HEK293 (cell line): Measurements from ENCODE around the gene RGSL1.

Source experiments
- CTCF ChIA-PET: fragments of 350-600 bp; formaldehyde crosslinking; extraction: SDS; loops from one replicate; lab custom pipeline; 2021; ENCODE audit warnings: antibody characterized with exemption; lab: Yijun Ruan, JAX
- POLR2A ChIA-PET: fragments of 300-600 bp; formaldehyde crosslinking; extraction: SDS; loops from one replicate; lab custom pipeline; 2020; ENCODE audit warnings: antibody characterized with exemption, inconsistent platforms; lab: Yijun Ruan, JAX
- H3K27ac ChIP-seq: fragments of 200-500 bp; sonication (Bioruptor generic); 2 replicates; pipeline ENCODE4 v1.5.1; 2014; ENCODE audit warnings: low read depth, low read length, control low read depth, inconsistent platforms; ENCODE audit errors: extremely low read depth
- H3K36me3 ChIP-seq, 2 experiments: fragments of 200-500 bp in 1 of 2; sonication (Bioruptor generic) in 1 of 2; 1 replicate in 1 of 2; 2 replicates in 1 of 2; pipeline ENCODE4 v1.5.1; 2014 to 2017; ENCODE audit warnings: inconsistent platforms in 2 of 2, low read length in 2 of 2; ENCODE audit not compliant: control insufficient read depth in 2 of 2, insufficient read depth in 1 of 2
- H3K4me1 ChIP-seq: fragments of 200-500 bp; sonication (Bioruptor generic); 2 replicates; pipeline ENCODE4 v1.5.1; 2014; ENCODE audit warnings: mild to moderate bottlenecking, low read length, inconsistent platforms; ENCODE audit not compliant: control insufficient read depth, insufficient read depth
- H3K4me3 ChIP-seq: 2 replicates; pipeline ENCODE4 v1.5.1; 2011; ENCODE audit warnings: low read depth, mild to moderate bottlenecking, control low read depth, low read length, moderate library complexity
- H3K9me3 ChIP-seq: fragments of 200-500 bp; sonication (Bioruptor generic); 2 replicates; pipeline ENCODE4 v1.5.1; 2014; ENCODE audit warnings: low read depth, low read length, inconsistent platforms; ENCODE audit not compliant: control insufficient read depth, insufficient read depth
- GLI4 ChIP-seq: fragments of 450-650 bp; formaldehyde crosslinking; IDR thresholded peaks from 2 replicates; pipeline ENCODE4 v1.5.1; 2016; ENCODE audit warnings: missing biosample characterization, missing genetic modification characterization
- ZBTB7A ChIP-seq: fragments of 450-650 bp; formaldehyde crosslinking; IDR thresholded peaks from 2 replicates; pipeline ENCODE4 v1.5.1; 2016; ENCODE audit warnings: low read depth, missing biosample characterization, missing genetic modification characterization
- ZFP37 ChIP-seq: fragments of 450-650 bp; formaldehyde crosslinking; IDR thresholded peaks from 2 replicates; pipeline ENCODE4 v1.5.1; 2016; ENCODE audit warnings: missing biosample characterization, missing genetic modification characterization
- ZNF266 ChIP-seq: fragments of 450-650 bp; formaldehyde crosslinking; IDR thresholded peaks from 2 replicates; pipeline ENCODE4 v1.5.1; 2016; ENCODE audit warnings: missing biosample characterization, missing genetic modification characterization, low read depth
- ZNF354C ChIP-seq: fragments of 450-650 bp; formaldehyde crosslinking; IDR thresholded peaks from 2 replicates; pipeline ENCODE4 v1.5.1; 2016; ENCODE audit warnings: missing biosample characterization, missing genetic modification characterization, low read depth, borderline replicate concordance
- ZNF37A ChIP-seq: fragments of 450-650 bp; IDR thresholded peaks from 2 replicates; pipeline ENCODE4 v1.5.1; 2018; ENCODE audit warnings: missing biosample characterization, missing genetic modification characterization
- ZNF426 ChIP-seq: fragments of 450-650 bp; formaldehyde crosslinking; IDR thresholded peaks from 2 replicates; pipeline ENCODE4 v1.5.1; 2017; ENCODE audit warnings: missing biosample characterization, missing genetic modification characterization, mild to moderate bottlenecking, inconsistent platforms, moderate library complexity
- ZNF561 ChIP-seq: fragments of 450-650 bp; IDR thresholded peaks from 2 replicates; pipeline ENCODE4 v1.5.1; 2018; ENCODE audit warnings: missing biosample characterization, missing genetic modification characterization, borderline replicate concordance
- ZNF571 ChIP-seq: fragments of 450-650 bp; formaldehyde crosslinking; IDR thresholded peaks from 2 replicates; pipeline ENCODE4 v1.5.0; 2017; ENCODE audit warnings: missing biosample characterization, missing genetic modification characterization
- ZNF768 ChIP-seq: fragments of 450-650 bp; formaldehyde crosslinking; IDR thresholded peaks from 2 replicates; pipeline ENCODE4 v1.5.1; 2018; ENCODE audit warnings: missing biosample characterization, mild to moderate bottlenecking, missing genetic modification characterization
- TF ChIP-seq, protein P1 (sequence below): fragments of 450-650 bp; formaldehyde crosslinking; IDR thresholded peaks from 2 replicates; pipeline ENCODE4 v1.5.1; 2016; ENCODE audit warnings: missing biosample characterization, missing genetic modification characterization
- TF ChIP-seq, protein P2 (sequence below): fragments of 450-650 bp; formaldehyde crosslinking; IDR thresholded peaks from 2 replicates; pipeline ENCODE4 v1.5.1; 2016; ENCODE audit warnings: missing biosample characterization, missing genetic modification characterization, low read depth
- TF ChIP-seq, protein P3 (sequence below): fragments of 450-650 bp; formaldehyde crosslinking; IDR thresholded peaks from 2 replicates; pipeline ENCODE4 v1.5.0; 2017; ENCODE audit warnings: missing biosample characterization, missing genetic modification characterization, borderline replicate concordance
- TF ChIP-seq, protein P4 (sequence below): fragments of 450-650 bp; formaldehyde crosslinking; conservative IDR thresholded peaks from 2 replicates; pipeline ENCODE4 v1.5.1; 2016; ENCODE audit warnings: low read depth, missing biosample characterization, missing genetic modification characterization
- TF ChIP-seq, protein P5 (sequence below): fragments of 450-650 bp; formaldehyde crosslinking; conservative IDR thresholded peaks from 2 replicates; pipeline ENCODE4 v1.5.1; 2016; ENCODE audit warnings: low read depth, missing biosample characterization, missing genetic modification characterization

RGSL1 gene

DNA sequence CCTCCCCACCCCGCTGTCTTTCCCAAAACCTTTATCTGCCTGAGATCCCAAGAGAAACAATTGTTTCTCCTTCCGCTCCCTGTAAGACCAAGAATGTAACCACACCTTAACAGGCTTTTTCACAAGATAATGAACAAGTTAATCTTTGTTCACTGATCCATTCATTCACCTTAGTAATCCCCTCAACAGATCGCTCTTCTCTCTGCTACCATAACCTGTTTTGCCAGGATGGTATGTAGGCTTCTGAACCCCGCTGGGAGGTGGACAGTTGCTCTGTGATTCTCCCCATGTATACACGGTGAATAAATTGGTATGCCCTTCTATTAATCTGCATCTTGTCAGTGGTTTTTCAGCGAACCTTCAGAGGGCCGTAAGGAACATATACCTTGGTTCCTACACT, 18.7 kb upstream of the RGSL1 start (continued):
- no peak for TF ChIP-seq ZNF571 (tag by site-specific recombination)
- TF ChIP-seq, protein P1, sequence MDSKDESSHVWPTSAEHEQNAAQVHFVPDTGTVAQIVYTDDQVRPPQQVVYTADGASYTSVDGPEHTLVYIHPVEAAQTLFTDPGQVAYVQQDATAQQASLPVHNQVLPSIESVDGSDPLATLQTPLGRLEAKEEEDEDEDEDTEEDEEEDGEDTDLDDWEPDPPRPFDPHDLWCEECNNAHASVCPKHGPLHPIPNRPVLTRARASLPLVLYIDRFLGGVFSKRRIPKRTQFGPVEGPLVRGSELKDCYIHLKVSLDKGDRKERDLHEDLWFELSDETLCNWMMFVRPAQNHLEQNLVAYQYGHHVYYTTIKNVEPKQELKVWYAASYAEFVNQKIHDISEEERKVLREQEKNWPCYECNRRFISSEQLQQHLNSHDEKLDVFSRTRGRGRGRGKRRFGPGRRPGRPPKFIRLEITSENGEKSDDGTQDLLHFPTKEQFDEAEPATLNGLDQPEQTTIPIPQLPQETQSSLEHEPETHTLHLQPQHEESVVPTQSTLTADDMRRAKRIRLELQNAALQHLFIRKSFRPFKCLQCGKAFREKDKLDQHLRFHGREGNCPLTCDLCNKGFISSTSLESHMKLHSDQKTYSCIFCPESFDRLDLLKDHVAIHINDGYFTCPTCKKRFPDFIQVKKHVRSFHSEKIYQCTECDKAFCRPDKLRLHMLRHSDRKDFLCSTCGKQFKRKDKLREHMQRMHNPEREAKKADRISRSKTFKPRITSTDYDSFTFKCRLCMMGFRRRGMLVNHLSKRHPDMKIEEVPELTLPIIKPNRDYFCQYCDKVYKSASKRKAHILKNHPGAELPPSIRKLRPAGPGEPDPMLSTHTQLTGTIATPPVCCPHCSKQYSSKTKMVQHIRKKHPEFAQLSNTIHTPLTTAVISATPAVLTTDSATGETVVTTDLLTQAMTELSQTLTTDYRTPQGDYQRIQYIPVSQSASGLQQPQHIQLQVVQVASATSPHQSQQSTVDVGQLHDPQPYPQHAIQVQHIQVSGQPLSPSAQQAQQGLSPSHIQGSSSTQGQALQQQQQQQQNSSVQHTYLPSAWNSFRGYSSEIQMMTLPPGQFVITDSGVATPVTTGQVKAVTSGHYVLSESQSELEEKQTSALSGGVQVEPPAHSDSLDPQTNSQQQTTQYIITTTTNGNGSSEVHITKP = no peak
- no peak for TF ChIP-seq ZNF426 (tag by site-specific recombination)
- TF ChIP-seq ZBTB7A = no peak
- TF ChIP-seq ZNF37A (tag by site-specific recombination) = no peak
- TF ChIP-seq, all 188 proteins: peak for 0

DNA sequence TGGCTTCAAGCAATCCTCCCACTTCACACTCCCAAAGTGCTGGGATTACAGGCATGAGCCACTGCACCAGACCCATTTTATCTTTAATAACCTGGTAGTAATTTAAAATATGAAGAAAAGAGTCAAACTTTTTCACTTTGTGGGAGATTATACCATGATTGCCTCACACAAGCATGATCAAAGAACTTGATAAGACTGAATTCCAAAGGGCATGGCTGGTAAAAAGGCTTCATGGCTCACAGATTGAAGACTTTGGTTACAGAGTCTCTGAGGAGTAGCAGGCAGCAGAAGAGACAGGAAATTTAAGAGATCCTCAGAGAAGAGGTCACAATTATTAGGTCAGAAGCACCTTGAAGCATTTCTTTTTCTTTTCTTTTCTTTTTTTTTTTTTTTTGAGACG, 16.4 kb upstream of the RGSL1 start:
- no peaks in the 10 kb centered on the region for H3K4me1 ChIP-seq
- no peak overlapping the region for H3K27ac ChIP-seq
- POLR2A ChIA-PET = no interaction called here
- CTCF ChIA-PET = no interaction called here
- H3K36me3 ChIP-seq = no peaks in the 10 kb centered on the region
- no peak overlapping the region for H3K4me3 ChIP-seq
- no peak for TF ChIP-seq ZNF37A (tag by site-specific recombination)
- no peak for TF ChIP-seq ZNF354C
- TF ChIP-seq ZNF561 (tag by site-specific recombination) = no peak
- TF ChIP-seq, protein P2, sequence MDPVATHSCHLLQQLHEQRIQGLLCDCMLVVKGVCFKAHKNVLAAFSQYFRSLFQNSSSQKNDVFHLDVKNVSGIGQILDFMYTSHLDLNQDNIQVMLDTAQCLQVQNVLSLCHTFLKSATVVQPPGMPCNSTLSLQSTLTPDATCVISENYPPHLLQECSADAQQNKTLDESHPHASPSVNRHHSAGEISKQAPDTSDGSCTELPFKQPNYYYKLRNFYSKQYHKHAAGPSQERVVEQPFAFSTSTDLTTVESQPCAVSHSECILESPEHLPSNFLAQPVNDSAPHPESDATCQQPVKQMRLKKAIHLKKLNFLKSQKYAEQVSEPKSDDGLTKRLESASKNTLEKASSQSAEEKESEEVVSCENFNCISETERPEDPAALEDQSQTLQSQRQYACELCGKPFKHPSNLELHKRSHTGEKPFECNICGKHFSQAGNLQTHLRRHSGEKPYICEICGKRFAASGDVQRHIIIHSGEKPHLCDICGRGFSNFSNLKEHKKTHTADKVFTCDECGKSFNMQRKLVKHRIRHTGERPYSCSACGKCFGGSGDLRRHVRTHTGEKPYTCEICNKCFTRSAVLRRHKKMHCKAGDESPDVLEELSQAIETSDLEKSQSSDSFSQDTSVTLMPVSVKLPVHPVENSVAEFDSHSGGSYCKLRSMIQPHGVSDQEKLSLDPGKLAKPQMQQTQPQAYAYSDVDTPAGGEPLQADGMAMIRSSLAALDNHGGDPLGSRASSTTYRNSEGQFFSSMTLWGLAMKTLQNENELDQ = no peak
- TF ChIP-seq ZFP37 (tag by site-specific recombination) = no peak
- TF ChIP-seq, protein P3, sequence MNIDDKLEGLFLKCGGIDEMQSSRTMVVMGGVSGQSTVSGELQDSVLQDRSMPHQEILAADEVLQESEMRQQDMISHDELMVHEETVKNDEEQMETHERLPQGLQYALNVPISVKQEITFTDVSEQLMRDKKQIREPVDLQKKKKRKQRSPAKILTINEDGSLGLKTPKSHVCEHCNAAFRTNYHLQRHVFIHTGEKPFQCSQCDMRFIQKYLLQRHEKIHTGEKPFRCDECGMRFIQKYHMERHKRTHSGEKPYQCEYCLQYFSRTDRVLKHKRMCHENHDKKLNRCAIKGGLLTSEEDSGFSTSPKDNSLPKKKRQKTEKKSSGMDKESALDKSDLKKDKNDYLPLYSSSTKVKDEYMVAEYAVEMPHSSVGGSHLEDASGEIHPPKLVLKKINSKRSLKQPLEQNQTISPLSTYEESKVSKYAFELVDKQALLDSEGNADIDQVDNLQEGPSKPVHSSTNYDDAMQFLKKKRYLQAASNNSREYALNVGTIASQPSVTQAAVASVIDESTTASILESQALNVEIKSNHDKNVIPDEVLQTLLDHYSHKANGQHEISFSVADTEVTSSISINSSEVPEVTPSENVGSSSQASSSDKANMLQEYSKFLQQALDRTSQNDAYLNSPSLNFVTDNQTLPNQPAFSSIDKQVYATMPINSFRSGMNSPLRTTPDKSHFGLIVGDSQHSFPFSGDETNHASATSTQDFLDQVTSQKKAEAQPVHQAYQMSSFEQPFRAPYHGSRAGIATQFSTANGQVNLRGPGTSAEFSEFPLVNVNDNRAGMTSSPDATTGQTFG (tag by site-specific recombination) = no peak
- TF ChIP-seq ZNF266 (tag by site-specific recombination) = no peak
- no peak for TF ChIP-seq ZNF768 (tag by site-specific recombination)
- TF ChIP-seq, protein P4, sequence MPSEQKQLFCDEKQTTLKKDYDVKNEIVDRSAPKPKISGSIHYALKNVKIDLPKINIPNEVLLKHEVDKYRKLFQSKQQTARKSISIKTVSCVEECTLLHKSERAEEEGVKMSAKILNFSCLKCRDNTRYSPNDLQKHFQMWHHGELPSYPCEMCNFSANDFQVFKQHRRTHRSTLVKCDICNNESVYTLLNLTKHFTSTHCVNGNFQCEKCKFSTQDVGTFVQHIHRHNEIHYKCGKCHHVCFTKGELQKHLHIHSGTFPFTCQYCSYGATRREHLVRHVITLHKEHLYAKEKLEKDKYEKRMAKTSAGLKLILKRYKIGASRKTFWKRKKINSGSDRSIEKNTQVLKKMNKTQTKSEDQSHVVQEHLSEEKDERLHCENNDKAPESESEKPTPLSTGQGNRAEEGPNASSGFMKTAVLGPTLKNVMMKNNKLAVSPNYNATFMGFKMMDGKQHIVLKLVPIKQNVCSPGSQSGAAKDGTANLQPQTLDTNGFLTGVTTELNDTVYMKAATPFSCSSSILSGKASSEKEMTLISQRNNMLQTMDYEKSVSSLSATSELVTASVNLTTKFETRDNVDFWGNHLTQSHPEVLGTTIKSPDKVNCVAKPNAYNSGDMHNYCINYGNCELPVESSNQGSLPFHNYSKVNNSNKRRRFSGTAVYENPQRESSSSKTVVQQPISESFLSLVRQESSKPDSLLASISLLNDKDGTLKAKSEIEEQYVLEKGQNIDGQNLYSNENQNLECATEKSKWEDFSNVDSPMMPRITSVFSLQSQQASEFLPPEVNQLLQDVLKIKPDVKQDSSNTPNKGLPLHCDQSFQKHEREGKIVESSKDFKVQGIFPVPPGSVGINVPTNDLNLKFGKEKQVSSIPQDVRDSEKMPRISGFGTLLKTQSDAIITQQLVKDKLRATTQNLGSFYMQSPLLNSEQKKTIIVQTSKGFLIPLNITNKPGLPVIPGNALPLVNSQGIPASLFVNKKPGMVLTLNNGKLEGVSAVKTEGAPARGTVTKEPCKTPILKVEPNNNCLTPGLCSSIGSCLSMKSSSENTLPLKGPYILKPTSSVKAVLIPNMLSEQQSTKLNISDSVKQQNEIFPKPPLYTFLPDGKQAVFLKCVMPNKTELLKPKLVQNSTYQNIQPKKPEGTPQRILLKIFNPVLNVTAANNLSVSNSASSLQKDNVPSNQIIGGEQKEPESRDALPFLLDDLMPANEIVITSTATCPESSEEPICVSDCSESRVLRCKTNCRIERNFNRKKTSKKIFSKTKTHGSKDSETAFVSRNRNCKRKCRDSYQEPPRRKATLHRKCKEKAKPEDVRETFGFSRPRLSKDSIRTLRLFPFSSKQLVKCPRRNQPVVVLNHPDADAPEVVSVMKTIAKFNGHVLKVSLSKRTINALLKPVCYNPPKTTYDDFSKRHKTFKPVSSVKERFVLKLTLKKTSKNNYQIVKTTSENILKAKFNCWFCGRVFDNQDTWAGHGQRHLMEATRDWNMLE (tag by site-specific recombination) = no peak
- no peak for TF ChIP-seq GLI4 (tag by site-specific recombination)
- TF ChIP-seq, protein P5, sequence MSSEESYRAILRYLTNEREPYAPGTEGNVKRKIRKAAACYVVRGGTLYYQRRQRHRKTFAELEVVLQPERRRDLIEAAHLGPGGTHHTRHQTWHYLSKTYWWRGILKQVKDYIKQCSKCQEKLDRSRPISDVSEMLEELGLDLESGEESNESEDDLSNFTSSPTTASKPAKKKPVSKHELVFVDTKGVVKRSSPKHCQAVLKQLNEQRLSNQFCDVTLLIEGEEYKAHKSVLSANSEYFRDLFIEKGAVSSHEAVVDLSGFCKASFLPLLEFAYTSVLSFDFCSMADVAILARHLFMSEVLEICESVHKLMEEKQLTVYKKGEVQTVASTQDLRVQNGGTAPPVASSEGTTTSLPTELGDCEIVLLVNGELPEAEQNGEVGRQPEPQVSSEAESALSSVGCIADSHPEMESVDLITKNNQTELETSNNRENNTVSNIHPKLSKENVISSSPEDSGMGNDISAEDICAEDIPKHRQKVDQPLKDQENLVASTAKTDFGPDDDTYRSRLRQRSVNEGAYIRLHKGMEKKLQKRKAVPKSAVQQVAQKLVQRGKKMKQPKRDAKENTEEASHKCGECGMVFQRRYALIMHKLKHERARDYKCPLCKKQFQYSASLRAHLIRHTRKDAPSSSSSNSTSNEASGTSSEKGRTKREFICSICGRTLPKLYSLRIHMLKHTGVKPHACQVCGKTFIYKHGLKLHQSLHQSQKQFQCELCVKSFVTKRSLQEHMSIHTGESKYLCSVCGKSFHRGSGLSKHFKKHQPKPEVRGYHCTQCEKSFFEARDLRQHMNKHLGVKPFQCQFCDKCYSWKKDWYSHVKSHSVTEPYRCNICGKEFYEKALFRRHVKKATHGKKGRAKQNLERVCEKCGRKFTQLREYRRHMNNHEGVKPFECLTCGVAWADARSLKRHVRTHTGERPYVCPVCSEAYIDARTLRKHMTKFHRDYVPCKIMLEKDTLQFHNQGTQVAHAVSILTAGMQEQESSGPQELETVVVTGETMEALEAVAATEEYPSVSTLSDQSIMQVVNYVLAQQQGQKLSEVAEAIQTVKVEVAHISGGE = no peak
- H3K9me3 ChIP-seq = no peaks in the 10 kb centered on the region
